ENCODE results near the gene KIAA0232.

GRCh38 chr4:6894086-6894478, 111.6 kb downstream of the KIAA0232 start:
- TF ChIP-seq CTCF (IDR thresholded peaks at IDR 0.05; ENCODE audit: low read depth, low read length) (no peak), EZH2phosphoT487 (IDR thresholded peaks at IDR 0.05; ENCODE audit: low read depth) (no peak)

Measured in OCI-LY3 (cell line).